ENCODE data around the gene CABLES1.

The CABLES1 gene

GRCh38 chr18:23159344-23159743, 24.1 kb downstream of the CABLES1 start:
- no peaks in the 10 kb centered on the region for H3K9me3 ChIP-seq (ENCODE audit: control insufficient read depth, insufficient read depth, low read length)
- H3K4me1 ChIP-seq (ENCODE audit: insufficient read depth, low read length): peaks cover 14% of the 10 kb centered on the region
- H3K36me3 ChIP-seq (ENCODE audit: insufficient read depth, low read length): no peaks in the 10 kb centered on the region
- no peak overlapping the region for H3K9ac ChIP-seq (ENCODE audit: low read depth, low read length)

- Histone ChIP-seq H3K4me1 (ENCODE audit: insufficient read depth, low read length) (peaks cover 10% of the 10 kb centered on the region), H3K9ac (ENCODE audit: low read depth, low read length) (no peak overlapping the region)
Observed at GRCh38 chr18:23162473-23162872, 27.2 kb downstream of the CABLES1 start.

GRCh38 chr18:23163786-23164533, 28.7 kb downstream of the CABLES1 start:
- Histone ChIP-seq H3K9ac (ENCODE audit: low read depth, low read length) (no peak overlapping the region), H3K9me3 (ENCODE audit: control insufficient read depth, insufficient read depth, low read length) (no peaks in the 10 kb centered on the region), H3K4me1 (ENCODE audit: insufficient read depth, low read length) (peaks cover 24% of the 10 kb centered on the region), H3K36me3 (ENCODE audit: insufficient read depth, low read length) (no peaks in the 10 kb centered on the region)

More at GRCh38 chr18:23162473-23162872, 27.2 kb downstream of the CABLES1 start:
- Histone ChIP-seq H3K36me3 (ENCODE audit: insufficient read depth, low read length) (no peaks in the 10 kb centered on the region), H3K9me3 (ENCODE audit: control insufficient read depth, insufficient read depth, low read length) (no peaks in the 10 kb centered on the region)

- Histone ChIP-seq H3K9ac (ENCODE audit: low read depth, low read length) (no peak overlapping the region), H3K9me3 (ENCODE audit: control insufficient read depth, insufficient read depth, low read length) (no peaks in the 10 kb centered on the region), H3K36me3 (ENCODE audit: insufficient read depth, low read length) (no peaks in the 10 kb centered on the region), H3K4me1 (ENCODE audit: insufficient read depth, low read length) (peaks cover 32% of the 10 kb centered on the region)
Observed at GRCh38 chr18:23165271-23166068, 30.2 kb downstream of the CABLES1 start.

- Histone ChIP-seq H3K9me3 (ENCODE audit: control insufficient read depth, insufficient read depth, low read length) (no peaks in the 10 kb centered on the region), H3K9ac (ENCODE audit: low read depth, low read length) (no peak overlapping the region), H3K36me3 (ENCODE audit: insufficient read depth, low read length) (no peaks in the 10 kb centered on the region), H3K4me1 (ENCODE audit: insufficient read depth, low read length) (peaks cover 35% of the 10 kb centered on the region)
Observed at GRCh38 chr18:23166891-23167541, 31.7 kb downstream of the CABLES1 start.

- Histone ChIP-seq H3K9me3 (ENCODE audit: control insufficient read depth, insufficient read depth, low read length) (no peaks in the 10 kb centered on the region), H3K36me3 (ENCODE audit: insufficient read depth, low read length) (no peaks in the 10 kb centered on the region), H3K9ac (ENCODE audit: low read depth, low read length) (peak overlapping the region; percentile 43), H3K4me1 (ENCODE audit: insufficient read depth, low read length) (peaks cover 44% of the 10 kb centered on the region)
Observed at GRCh38 chr18:23169673-23170044, 34.4 kb downstream of the CABLES1 start.

- Histone ChIP-seq H3K9me3 (ENCODE audit: control insufficient read depth, insufficient read depth, low read length) (no peaks in the 10 kb centered on the region), H3K4me1 (ENCODE audit: insufficient read depth, low read length) (peaks cover 44% of the 10 kb centered on the region), H3K9ac (ENCODE audit: low read depth, low read length) (no peak overlapping the region; the same call in 1 of the 2 replicates), H3K36me3 (ENCODE audit: insufficient read depth, low read length) (no peaks in the 10 kb centered on the region)
Observed at GRCh38 chr18:23170137-23170536, 34.9 kb downstream of the CABLES1 start.

GRCh38 chr18:23171581-23172156, 36.4 kb downstream of the CABLES1 start:
- Histone ChIP-seq H3K36me3 (ENCODE audit: insufficient read depth, low read length) (no peaks in the 10 kb centered on the region), H3K9me3 (ENCODE audit: control insufficient read depth, insufficient read depth, low read length) (no peaks in the 10 kb centered on the region), H3K4me1 (ENCODE audit: insufficient read depth, low read length) (peaks cover 42% of the 10 kb centered on the region), H3K9ac (ENCODE audit: low read depth, low read length) (no peak overlapping the region)

GRCh38 chr18:23172591-23173380, 37.5 kb downstream of the CABLES1 start:
- Histone ChIP-seq H3K36me3 (ENCODE audit: insufficient read depth, low read length) (no peaks in the 10 kb centered on the region), H3K4me1 (ENCODE audit: insufficient read depth, low read length) (peaks cover 30% of the 10 kb centered on the region), H3K9ac (ENCODE audit: low read depth, low read length) (no peak overlapping the region), H3K9me3 (ENCODE audit: control insufficient read depth, insufficient read depth, low read length) (no peaks in the 10 kb centered on the region)

- H3K9ac ChIP-seq (ENCODE audit: low read depth, low read length): no peak overlapping the region
- peaks cover 20% of the 10 kb centered on the region for H3K4me1 ChIP-seq (ENCODE audit: insufficient read depth, low read length)
- H3K9me3 ChIP-seq (ENCODE audit: control insufficient read depth, insufficient read depth, low read length): no peaks in the 10 kb centered on the region
- H3K36me3 ChIP-seq (ENCODE audit: insufficient read depth, low read length): no peaks in the 10 kb centered on the region
Observed at GRCh38 chr18:23173912-23174311, 38.6 kb downstream of the CABLES1 start.

- no peak overlapping the region for H3K9ac ChIP-seq (ENCODE audit: low read depth, low read length)
Observed at GRCh38 chr18:23176701-23177432, 41.6 kb downstream of the CABLES1 start.

GRCh38 chr18:23177433-23178072, 42.3 kb downstream of the CABLES1 start:
- no peak overlapping the region for H3K9ac ChIP-seq (ENCODE audit: low read depth, low read length)
- peaks cover 6% of the 10 kb centered on the region for H3K4me1 ChIP-seq (ENCODE audit: insufficient read depth, low read length)
- no peaks in the 10 kb centered on the region for H3K36me3 ChIP-seq (ENCODE audit: insufficient read depth, low read length)
- no peaks in the 10 kb centered on the region for H3K9me3 ChIP-seq (ENCODE audit: control insufficient read depth, insufficient read depth, low read length)

More at GRCh38 chr18:23176701-23177432, 41.6 kb downstream of the CABLES1 start:
- peaks cover 13% of the 10 kb centered on the region for H3K4me1 ChIP-seq (ENCODE audit: insufficient read depth, low read length)
- H3K9me3 ChIP-seq (ENCODE audit: control insufficient read depth, insufficient read depth, low read length): no peaks in the 10 kb centered on the region
- no peaks in the 10 kb centered on the region for H3K36me3 ChIP-seq (ENCODE audit: insufficient read depth, low read length)

GRCh38 chr18:23178201-23178600, 42.9 kb downstream of the CABLES1 start:
- Histone ChIP-seq H3K9me3 (ENCODE audit: control insufficient read depth, insufficient read depth, low read length) (no peaks in the 10 kb centered on the region), H3K36me3 (ENCODE audit: insufficient read depth, low read length) (no peaks in the 10 kb centered on the region), H3K9ac (ENCODE audit: low read depth, low read length) (no peak overlapping the region), H3K4me1 (ENCODE audit: insufficient read depth, low read length) (peaks cover 2% of the 10 kb centered on the region)
